Nephron progenitor cell (in vitro differentiated cells): ENCODE results near the gene PTHLH.

Experiments used
- DNase-seq: peaks from one replicate; pipeline ENCODE4 v3.0.0; 2021
- H3K27ac Mint-ChIP-seq: 2 replicates; pipeline ENCODE4 v1.8.0; 2021; ENCODE audit warnings: mild to moderate bottlenecking, moderate library complexity, mixed read lengths
- H3K27me3 Mint-ChIP-seq: 2 replicates; pipeline ENCODE4 v1.8.0; 2021; ENCODE audit warnings: mild to moderate bottlenecking, low read depth, mixed read lengths; ENCODE audit not compliant: poor library complexity
- H3K36me3 Mint-ChIP-seq: 2 replicates; pipeline ENCODE4 v1.8.0; 2021; ENCODE audit warnings: low read depth, mixed read lengths
- H3K4me1 Mint-ChIP-seq: 2 replicates; pipeline ENCODE4 v1.8.0; 2021; ENCODE audit warnings: mixed read lengths
- H3K4me3 Mint-ChIP-seq: 2 replicates; pipeline ENCODE4 v1.8.0; 2021; ENCODE audit warnings: mild to moderate bottlenecking, moderate library complexity, mixed read lengths
- H3K9me3 Mint-ChIP-seq: 2 replicates; pipeline ENCODE4 v1.8.0; 2021; ENCODE audit warnings: mild to moderate bottlenecking, moderate library complexity, mixed read lengths
- CTCF ChIP-seq: fragments of 200-600 bp; sonication (generic); IDR thresholded peaks from 2 replicates; pipeline ENCODE4 v1.5.0; 2021; ENCODE audit warnings: antibody characterized with exemption

The PTHLH gene

GRCh38 chr12:27915536-27915935, 57.0 kb downstream of the PTHLH start:
- TF ChIP-seq CTCF: no peak
- H3K27me3 Mint-ChIP-seq: peaks cover 4% of the 10 kb centered on the region
- DNase-seq: no peak
- no peak overlapping the region for H3K27ac Mint-ChIP-seq
- peaks cover 9% of the 10 kb centered on the region for H3K4me1 Mint-ChIP-seq
- no peak overlapping the region for H3K4me3 Mint-ChIP-seq
- no peaks in the 10 kb centered on the region for H3K9me3 Mint-ChIP-seq
- H3K36me3 Mint-ChIP-seq: no peaks in the 10 kb centered on the region

GRCh38 chr12:27915021-27915420, 57.5 kb downstream of the PTHLH start:
- H3K27me3 Mint-ChIP-seq: peaks cover 4% of the 10 kb centered on the region
- H3K36me3 Mint-ChIP-seq: no peaks in the 10 kb centered on the region
- peaks cover 4% of the 10 kb centered on the region for H3K4me1 Mint-ChIP-seq
- TF ChIP-seq CTCF: no peak
- H3K27ac Mint-ChIP-seq: no peak overlapping the region
- no peak for DNase-seq
- H3K9me3 Mint-ChIP-seq: no peaks in the 10 kb centered on the region
- H3K4me3 Mint-ChIP-seq: no peak overlapping the region

GRCh38 chr12:27913999-27914614, 58.4 kb downstream of the PTHLH start:
- no peak for TF ChIP-seq CTCF
- Mint-ChIP-seq H3K27me3 (peaks cover 4% of the 10 kb centered on the region), H3K36me3 (no peaks in the 10 kb centered on the region), H3K4me1 (no peaks in the 10 kb centered on the region), H3K9me3 (no peaks in the 10 kb centered on the region), H3K27ac (peak overlapping the region; percentile 58), H3K4me3 (no peak overlapping the region)
- DNase-seq: no peak

GRCh38 chr12:27911397-27911796, 61.1 kb downstream of the PTHLH start:
- no peak overlapping the region for H3K4me3 Mint-ChIP-seq
- no peak overlapping the region for H3K27ac Mint-ChIP-seq
- no peak for DNase-seq
- no peak for TF ChIP-seq CTCF
- peaks cover 4% of the 10 kb centered on the region for H3K27me3 Mint-ChIP-seq
- H3K9me3 Mint-ChIP-seq: no peaks in the 10 kb centered on the region
- H3K36me3 Mint-ChIP-seq: no peaks in the 10 kb centered on the region
- H3K4me1 Mint-ChIP-seq: no peaks in the 10 kb centered on the region
